HFF-Myc (cell line): ENCODE measurements around the gene PTCH1.

Experiments used
- DNase-seq: peaks from one replicate; pipeline ENCODE4 v3.0.0-alpha.2; 2011; ENCODE audit warnings: low read depth; ENCODE audit errors: extremely low read depth
- H3K4me3 ChIP-seq: replicated peaks from 2 replicates; pipeline ENCODE4 v1.5.1; 2011; ENCODE audit warnings: low read depth, mild to moderate bottlenecking, control low read depth, low read length
- CTCF ChIP-seq: IDR thresholded peaks from 2 replicates; pipeline ENCODE4 v1.5.1; 2012; ENCODE audit warnings: mild to moderate bottlenecking, low read depth, low read length, control low read depth; ENCODE audit errors: missing control alignments

PTCH1 gene

GRCh38 chr9:95477885-95478284 lies 38.9 kb downstream of the PTCH1 start:
- no peak for TF ChIP-seq CTCF
- no peak overlapping the region for H3K4me3 ChIP-seq
- DNase-seq: no peak

GRCh38 chr9:95477441-95477840 lies 39.3 kb downstream of the PTCH1 start:
- DNase-seq: no peak
- no peak for TF ChIP-seq CTCF
- H3K4me3 ChIP-seq: no peak overlapping the region

- DNase-seq: no peak
- no peak for TF ChIP-seq CTCF
- H3K4me3 ChIP-seq: no peak overlapping the region
These were observed 48.0 kb downstream of the PTCH1 start for GRCh38 chr9:95468791-95469190.

GRCh38 chr9:95465115-95465514 lies 51.7 kb downstream of the PTCH1 start:
- TF ChIP-seq CTCF: no peak

GRCh38 chr9:95463148-95464060 lies 53.4 kb downstream of the PTCH1 start:
- no peak for DNase-seq
- H3K4me3 ChIP-seq: 0 out of 2 replicates have a peak overlapping the region, but pooled peaks have one; percentile 2
- TF ChIP-seq CTCF: no peak

More at GRCh38 chr9:95465115-95465514, 51.7 kb downstream of the PTCH1 start:
- DNase-seq: no peak
- H3K4me3 ChIP-seq: no peak overlapping the region

- no peak overlapping the region for H3K4me3 ChIP-seq
- peak; percentile 94 for DNase-seq
- TF ChIP-seq CTCF: no peak
These were observed 54.3 kb downstream of the PTCH1 start for GRCh38 chr9:95462249-95463147.
